ENCODE data around the gene ZDHHC14. TPM values are rescaled to one million over a fixed set of nuclear protein-coding genes. Genes with fewer than 3 reads are reported as not detected.

The ZDHHC14 gene
- total RNA-seq, 1 donor from 2014 or later: 14.5 TPM

DNA sequence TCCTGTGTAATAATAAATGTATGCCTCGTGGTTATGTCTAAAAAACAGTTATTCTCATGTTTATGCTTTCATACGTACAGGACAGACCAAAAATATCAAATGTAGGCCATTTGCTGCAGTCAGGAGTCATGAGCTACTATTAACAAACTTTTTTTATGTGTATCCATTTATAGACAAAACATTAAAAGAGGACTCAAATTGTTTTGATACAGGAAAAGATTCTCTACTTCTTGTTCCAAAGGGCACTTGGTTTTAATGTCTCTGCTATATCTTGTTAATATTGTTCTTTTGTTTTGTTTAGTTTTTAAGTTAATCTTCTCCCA is 155.2 kb downstream of the ZDHHC14 start:
- Histone ChIP-seq H3K27me3 (no peaks in the 10 kb centered on the region), H3K27ac (peak overlapping the region in 1 of 2 donors; percentile 29), H3K4me3 (no peak overlapping the region), H3K9me3 (no peaks in the 10 kb centered on the region), H3K36me3 (no peaks in the 10 kb centered on the region), H3K4me1 (peaks cover 0 to 6% of the 10 kb centered on the region in 2 donors)
- no peak for DNase-seq (ENCODE audit: low spot score in 2 of 2)
- intact Hi-C loops (cut with DNase I): no loop called here
- TF ChIP-seq, protein P1, sequence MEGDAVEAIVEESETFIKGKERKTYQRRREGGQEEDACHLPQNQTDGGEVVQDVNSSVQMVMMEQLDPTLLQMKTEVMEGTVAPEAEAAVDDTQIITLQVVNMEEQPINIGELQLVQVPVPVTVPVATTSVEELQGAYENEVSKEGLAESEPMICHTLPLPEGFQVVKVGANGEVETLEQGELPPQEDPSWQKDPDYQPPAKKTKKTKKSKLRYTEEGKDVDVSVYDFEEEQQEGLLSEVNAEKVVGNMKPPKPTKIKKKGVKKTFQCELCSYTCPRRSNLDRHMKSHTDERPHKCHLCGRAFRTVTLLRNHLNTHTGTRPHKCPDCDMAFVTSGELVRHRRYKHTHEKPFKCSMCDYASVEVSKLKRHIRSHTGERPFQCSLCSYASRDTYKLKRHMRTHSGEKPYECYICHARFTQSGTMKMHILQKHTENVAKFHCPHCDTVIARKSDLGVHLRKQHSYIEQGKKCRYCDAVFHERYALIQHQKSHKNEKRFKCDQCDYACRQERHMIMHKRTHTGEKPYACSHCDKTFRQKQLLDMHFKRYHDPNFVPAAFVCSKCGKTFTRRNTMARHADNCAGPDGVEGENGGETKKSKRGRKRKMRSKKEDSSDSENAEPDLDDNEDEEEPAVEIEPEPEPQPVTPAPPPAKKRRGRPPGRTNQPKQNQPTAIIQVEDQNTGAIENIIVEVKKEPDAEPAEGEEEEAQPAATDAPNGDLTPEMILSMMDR (IDR thresholded peaks at IDR 0.05): no peak

DNA sequence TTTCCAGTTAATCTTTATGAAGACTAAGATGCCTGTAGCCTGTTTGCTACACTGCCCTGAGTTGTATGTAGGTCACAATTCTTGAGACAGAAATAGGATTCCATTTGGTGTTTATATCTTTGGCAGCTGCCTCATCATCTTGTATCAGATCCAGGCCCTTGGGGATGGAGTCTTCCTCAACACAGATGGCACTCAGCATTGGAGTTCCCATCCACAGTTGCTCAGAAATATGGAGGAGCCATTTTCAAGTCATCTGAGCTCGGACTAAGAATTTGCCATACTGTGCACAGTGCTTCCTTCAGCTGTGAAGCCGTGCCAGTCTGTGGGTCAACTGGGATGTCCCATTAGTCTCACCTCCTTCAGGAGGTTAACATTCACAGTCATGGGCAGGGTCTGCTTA is 156.6 kb downstream of the ZDHHC14 start:
- Histone ChIP-seq H3K4me1 (peaks cover 0 to 6% of the 10 kb centered on the region in 2 donors), H3K27me3 (no peaks in the 10 kb centered on the region), H3K9me3 (no peaks in the 10 kb centered on the region), H3K27ac (no peak overlapping the region), H3K4me3 (no peak overlapping the region), H3K36me3 (peaks cover 0 to 2% of the 10 kb centered on the region in 2 donors)
- no peak for DNase-seq (ENCODE audit: low spot score in 2 of 2)
- TF ChIP-seq, protein P1 (IDR thresholded peaks at IDR 0.05): no peak
- intact Hi-C loops (cut with DNase I): no loop called here

DNA sequence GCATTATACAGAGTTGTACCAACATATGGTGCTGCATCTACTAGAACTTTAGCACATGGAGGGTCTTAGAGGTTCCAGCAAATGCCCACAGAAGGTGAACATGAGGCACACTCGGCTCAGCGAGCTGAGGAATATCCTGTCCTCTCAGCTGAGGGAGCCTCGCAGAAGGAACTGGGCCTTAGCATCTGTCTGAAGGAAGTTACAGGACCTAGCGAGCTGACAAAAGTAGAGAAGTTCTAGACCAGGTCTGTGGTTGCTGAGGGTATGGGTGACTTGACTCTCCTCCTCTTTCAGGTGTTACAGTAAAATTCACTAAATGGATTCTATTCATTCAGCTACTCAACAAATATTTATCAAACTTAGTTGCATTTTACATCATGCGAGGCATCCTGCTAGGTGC is 157.2 kb downstream of the ZDHHC14 start:
- Histone ChIP-seq H3K36me3 (peaks cover 0 to 4% of the 10 kb centered on the region in 2 donors), H3K27me3 (no peaks in the 10 kb centered on the region), H3K4me1 (peaks cover 0 to 6% of the 10 kb centered on the region in 2 donors), H3K27ac (no peak overlapping the region), H3K9me3 (no peaks in the 10 kb centered on the region), H3K4me3 (no peak overlapping the region)
- no peak for DNase-seq (ENCODE audit: low spot score in 2 of 2)
- intact Hi-C loops (cut with DNase I): no loop called here
- TF ChIP-seq, protein P1 (IDR thresholded peaks at IDR 0.05): no peak

DNA sequence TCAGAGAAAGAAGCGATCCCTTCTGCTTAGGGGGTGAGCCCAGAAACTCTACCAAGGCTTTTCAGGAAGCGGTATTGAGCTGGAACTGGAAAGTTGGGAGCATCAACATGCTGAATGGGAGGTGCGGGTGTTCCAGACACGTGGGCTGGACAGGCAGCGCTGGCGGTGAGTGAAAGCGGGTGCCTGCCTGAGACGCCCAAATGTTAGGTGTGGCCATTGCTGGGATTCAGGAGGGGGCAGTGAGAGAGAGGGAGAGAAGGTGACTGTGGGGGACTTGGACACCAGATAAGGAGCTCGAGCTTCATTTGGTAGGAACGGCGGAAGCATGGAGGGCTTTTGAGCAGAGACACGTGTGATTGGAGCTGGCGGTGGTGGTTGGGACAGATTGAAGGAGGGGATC is 157.7 kb downstream of the ZDHHC14 start:
- Histone ChIP-seq H3K27ac (no peak overlapping the region), H3K27me3 (no peaks in the 10 kb centered on the region), H3K9me3 (no peaks in the 10 kb centered on the region), H3K4me1 (peaks cover 0 to 6% of the 10 kb centered on the region in 2 donors), H3K4me3 (no peak overlapping the region), H3K36me3 (peaks cover 2 to 8% of the 10 kb centered on the region in 2 donors)
- intact Hi-C loops (cut with DNase I): no loop called here
- no peak for DNase-seq (ENCODE audit: low spot score in 2 of 2)
- TF ChIP-seq, protein P1 (IDR thresholded peaks at IDR 0.05): no peak

DNA sequence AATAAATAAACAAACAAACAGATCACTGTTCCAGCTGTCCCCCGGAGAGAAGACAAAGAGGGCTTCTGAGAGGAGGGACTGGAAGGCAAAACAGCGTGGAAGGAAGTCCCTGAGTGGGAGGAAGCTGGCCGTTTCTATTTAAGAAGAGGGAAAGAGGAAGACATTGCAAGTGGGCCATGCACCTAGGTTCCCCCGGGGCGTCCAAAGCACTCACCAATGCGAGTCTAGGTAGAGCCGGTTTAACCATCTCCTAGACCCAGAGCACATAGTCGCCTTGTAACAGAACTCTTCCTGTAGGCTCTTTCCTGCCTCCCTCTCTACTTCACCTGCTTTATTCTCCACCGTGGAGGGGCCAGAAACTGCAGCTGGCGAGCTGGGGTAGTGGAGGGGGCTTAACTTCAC is 158.4 kb downstream of the ZDHHC14 start:
- Histone ChIP-seq H3K36me3 (peaks cover 10 to 12% of the 10 kb centered on the region in 2 donors), H3K27me3 (no peaks in the 10 kb centered on the region), H3K4me1 (peaks cover 0 to 6% of the 10 kb centered on the region in 2 donors), H3K4me3 (no peak overlapping the region), H3K27ac (no peak overlapping the region), H3K9me3 (no peaks in the 10 kb centered on the region)
- TF ChIP-seq, protein P1 (IDR thresholded peaks at IDR 0.05): no peak
- DNase-seq (ENCODE audit: low spot score in 2 of 2): no peak
- intact Hi-C loops (cut with DNase I): no loop called here

All from ascending aorta (tissue), 2 donors.